Breast epithelium (tissue), 3 donors: ENCODE measurements around the gene TCF7L1.

Source experiments
- POLR2A ChIP-seq: fragments of 450-650 bp; IDR thresholded peaks from one replicate; pipeline ENCODE4 v1.6.1; 2016; ENCODE audit warnings: antibody characterized with exemption, mild to moderate bottlenecking, moderate library complexity
- POLR2AphosphoS5 ChIP-seq, 3 donors: sonication (generic); formaldehyde crosslinking; IDR thresholded peaks; one replicate each; pipeline ENCODE4 v1.6.1; 2017; ENCODE audit warnings: antibody characterized with exemption in 3 of 3
- TF ChIP-seq, protein P1 (sequence below), 3 donors: fragments of 450-650 bp; IDR thresholded peaks; one replicate each; pipeline ENCODE4 v1.5.1; 2016 to 2017; ENCODE audit warnings: antibody characterized with exemption in 3 of 3, mild to moderate bottlenecking in 3 of 3, moderate library complexity in 3 of 3

GRCh38 chr2:85134896-85135659 is 1.9 kb downstream of the TCF7L1 start:
- TF ChIP-seq, protein P1, sequence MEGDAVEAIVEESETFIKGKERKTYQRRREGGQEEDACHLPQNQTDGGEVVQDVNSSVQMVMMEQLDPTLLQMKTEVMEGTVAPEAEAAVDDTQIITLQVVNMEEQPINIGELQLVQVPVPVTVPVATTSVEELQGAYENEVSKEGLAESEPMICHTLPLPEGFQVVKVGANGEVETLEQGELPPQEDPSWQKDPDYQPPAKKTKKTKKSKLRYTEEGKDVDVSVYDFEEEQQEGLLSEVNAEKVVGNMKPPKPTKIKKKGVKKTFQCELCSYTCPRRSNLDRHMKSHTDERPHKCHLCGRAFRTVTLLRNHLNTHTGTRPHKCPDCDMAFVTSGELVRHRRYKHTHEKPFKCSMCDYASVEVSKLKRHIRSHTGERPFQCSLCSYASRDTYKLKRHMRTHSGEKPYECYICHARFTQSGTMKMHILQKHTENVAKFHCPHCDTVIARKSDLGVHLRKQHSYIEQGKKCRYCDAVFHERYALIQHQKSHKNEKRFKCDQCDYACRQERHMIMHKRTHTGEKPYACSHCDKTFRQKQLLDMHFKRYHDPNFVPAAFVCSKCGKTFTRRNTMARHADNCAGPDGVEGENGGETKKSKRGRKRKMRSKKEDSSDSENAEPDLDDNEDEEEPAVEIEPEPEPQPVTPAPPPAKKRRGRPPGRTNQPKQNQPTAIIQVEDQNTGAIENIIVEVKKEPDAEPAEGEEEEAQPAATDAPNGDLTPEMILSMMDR (IDR thresholded peaks at IDR 0.05), result no peak
- no peak for TF ChIP-seq POLR2A
- no peak for TF ChIP-seq POLR2AphosphoS5 (IDR thresholded peaks at IDR 0.05)
